Panc1 (cell line): ENCODE results near the gene FRK.

Source experiments
- CTCF ChIP-seq: fragments of 450-650 bp; IDR thresholded peaks from 2 replicates; pipeline ENCODE4 v1.5.1; 2017; ENCODE audit warnings: mild to moderate bottlenecking
- SIN3A ChIP-seq: IDR thresholded peaks from 2 replicates; pipeline ENCODE4 v1.6.1; 2012; ENCODE audit warnings: low read depth, mild to moderate bottlenecking, low read length, moderate library complexity, borderline replicate concordance; ENCODE audit not compliant: insufficient read depth
- TCF7L2 ChIP-seq: IDR thresholded peaks from 2 replicates; pipeline ENCODE4 v1.6.1; 2011; ENCODE audit warnings: mild to moderate bottlenecking, low read depth, low read length, inconsistent platforms

GRCh38 chr6:116015561-116015960 is 45.1 kb downstream of the FRK start:
- no peak for TF ChIP-seq TCF7L2
- no peak for TF ChIP-seq CTCF
- no peak for TF ChIP-seq SIN3A
